Astrocyte (in vitro differentiated cells and primary cell): ENCODE measurements around the gene S100A1.
"Not testable (repeated sequence)": the region's sequence is repeated elsewhere in the genome, so short reads cannot be mapped to it uniquely, and the experiment has no call there.

ENCODE experiments used
- EZH2 ChIP-seq: IDR thresholded peaks from 2 replicates; pipeline ENCODE4 v1.6.1; 2012; ENCODE audit warnings: mild to moderate bottlenecking, low read length, inconsistent platforms; ENCODE audit not compliant: insufficient read depth
- TF ChIP-seq, protein P1 (sequence below): IDR thresholded peaks from 2 replicates; pipeline ENCODE4 v1.5.1; 2011; ENCODE audit warnings: low read depth, mild to moderate bottlenecking, inconsistent platforms, low read length, moderate library complexity; ENCODE audit not compliant: insufficient read depth

DNA sequence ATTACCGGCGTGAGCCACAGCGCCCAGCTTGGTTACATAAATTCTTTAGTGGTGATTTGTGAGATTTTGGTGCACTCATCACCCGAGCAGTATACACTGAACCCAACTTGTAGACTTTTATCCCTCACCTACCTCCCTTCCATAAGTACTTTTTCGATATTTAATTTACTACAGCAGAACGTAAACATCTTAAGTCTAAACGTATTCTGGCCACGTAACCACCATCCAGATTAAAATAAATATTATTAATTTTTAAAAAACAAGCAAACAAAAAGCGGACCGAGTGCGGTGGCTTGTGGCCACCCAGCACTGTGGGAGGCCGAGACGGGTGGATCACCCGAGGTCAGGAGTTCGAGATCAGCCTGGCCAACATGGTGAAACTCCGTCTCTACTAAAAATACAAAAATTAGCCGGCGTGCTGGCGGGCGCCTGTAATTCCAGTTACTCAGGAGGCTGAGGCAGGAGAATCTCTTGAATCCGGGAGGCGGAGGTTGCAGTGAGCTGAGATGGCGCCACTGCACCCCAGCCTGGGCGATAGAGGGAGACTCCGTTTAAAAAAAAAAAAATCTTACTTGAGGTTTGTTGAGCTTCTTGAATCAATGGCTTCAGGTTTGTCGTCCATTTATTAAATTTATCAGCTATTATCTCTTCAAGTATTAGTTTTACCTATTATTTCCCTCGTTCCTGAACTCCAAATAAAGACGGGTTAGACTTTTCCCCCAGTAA, 43.6 kb downstream of the S100A1 start:
- TF ChIP-seq, protein P1, sequence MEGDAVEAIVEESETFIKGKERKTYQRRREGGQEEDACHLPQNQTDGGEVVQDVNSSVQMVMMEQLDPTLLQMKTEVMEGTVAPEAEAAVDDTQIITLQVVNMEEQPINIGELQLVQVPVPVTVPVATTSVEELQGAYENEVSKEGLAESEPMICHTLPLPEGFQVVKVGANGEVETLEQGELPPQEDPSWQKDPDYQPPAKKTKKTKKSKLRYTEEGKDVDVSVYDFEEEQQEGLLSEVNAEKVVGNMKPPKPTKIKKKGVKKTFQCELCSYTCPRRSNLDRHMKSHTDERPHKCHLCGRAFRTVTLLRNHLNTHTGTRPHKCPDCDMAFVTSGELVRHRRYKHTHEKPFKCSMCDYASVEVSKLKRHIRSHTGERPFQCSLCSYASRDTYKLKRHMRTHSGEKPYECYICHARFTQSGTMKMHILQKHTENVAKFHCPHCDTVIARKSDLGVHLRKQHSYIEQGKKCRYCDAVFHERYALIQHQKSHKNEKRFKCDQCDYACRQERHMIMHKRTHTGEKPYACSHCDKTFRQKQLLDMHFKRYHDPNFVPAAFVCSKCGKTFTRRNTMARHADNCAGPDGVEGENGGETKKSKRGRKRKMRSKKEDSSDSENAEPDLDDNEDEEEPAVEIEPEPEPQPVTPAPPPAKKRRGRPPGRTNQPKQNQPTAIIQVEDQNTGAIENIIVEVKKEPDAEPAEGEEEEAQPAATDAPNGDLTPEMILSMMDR: not testable (repeated sequence)
- TF ChIP-seq EZH2: not testable (repeated sequence)
